C4-2B (cell line): ENCODE data around the gene LORICRIN.

ENCODE experiments used
- H3K27ac ChIP-seq: fragments of 450-650 bp; 2 replicates; pipeline ENCODE4 v1.5.1; 2017
- CTCF ChIP-seq: fragments of 450-650 bp; conservative IDR thresholded peaks from 2 replicates; pipeline ENCODE4 v1.5.1; 2017; ENCODE audit warnings: mild to moderate bottlenecking
- ZFX ChIP-seq: fragments of 450-650 bp; IDR thresholded peaks from 2 replicates; pipeline ENCODE4 v1.6.1; 2017

Gene LORICRIN

DNA sequence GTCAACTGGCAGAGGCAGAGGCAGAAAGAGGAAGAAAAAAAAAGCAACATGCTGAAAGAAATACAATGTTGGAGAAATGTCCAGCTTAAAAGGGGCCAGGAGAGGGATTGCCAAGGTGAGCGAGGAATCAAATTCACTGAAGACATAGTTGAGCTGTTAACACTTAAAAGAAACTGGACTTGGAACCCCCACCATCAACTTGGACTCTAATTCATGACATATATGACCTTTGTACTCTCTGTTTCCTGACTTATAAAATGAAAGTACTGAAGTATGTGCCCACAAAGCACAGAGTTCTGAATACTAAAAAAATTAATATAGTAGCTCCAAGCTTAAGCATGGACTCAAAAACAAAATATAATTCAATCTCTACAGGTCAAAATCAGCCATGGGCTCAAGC is 26.0 kb upstream of the LORICRIN start:
- TF ChIP-seq ZFX (no peak), CTCF (no peak)
- H3K27ac ChIP-seq = no peak overlapping the region

GRCh38 chr1:153238527-153238926 is 21.0 kb upstream of the LORICRIN start:
- TF ChIP-seq ZFX (no peak), CTCF (peak; percentile 27)
- no peak overlapping the region for H3K27ac ChIP-seq

DNA sequence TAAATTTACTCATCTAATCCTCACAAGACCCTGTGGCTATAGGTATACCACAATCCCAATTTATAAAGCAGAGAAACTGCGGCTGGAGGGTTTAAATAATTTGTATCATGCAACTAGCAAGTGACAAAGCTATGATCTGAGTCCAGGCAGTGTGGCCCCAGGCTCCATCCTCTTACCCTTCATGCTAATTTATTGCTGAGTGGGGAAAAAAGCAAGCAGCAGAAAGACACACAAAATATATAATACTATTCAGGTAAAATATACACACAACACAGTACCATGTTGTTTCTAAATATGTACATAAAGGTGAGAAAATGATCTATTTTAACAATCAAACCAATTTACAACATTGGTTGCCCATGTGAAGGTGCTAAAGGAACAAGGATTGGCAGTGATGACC is 17.3 kb upstream of the LORICRIN start:
- TF ChIP-seq CTCF (no peak), ZFX (no peak)
- H3K27ac ChIP-seq = no peak overlapping the region

GRCh38 chr1:153245466-153245865 is 14.0 kb upstream of the LORICRIN start:
- H3K27ac ChIP-seq = no peak overlapping the region
- TF ChIP-seq CTCF (no peak), ZFX (no peak)

DNA sequence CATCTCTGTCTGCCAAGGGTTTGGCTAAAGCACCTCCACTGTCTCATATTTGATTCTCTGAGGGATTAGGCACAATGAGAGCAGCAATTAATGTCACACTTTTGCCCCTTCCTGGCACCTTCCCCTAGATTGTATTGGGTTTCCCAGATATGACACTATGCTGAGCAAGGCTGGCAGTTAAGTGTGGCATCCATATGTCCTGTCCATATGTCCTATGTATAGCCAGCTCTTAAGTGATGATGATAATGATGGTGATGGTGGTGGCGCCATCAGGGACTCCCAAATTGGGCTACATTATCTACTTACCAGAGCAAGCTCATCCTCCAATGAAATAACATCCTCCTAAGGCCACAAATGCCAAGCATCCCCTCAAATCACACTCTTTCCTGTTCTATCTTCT is 13.5 kb upstream of the LORICRIN start:
- no peak for TF ChIP-seq ZFX
- no peak for TF ChIP-seq CTCF
- no peak overlapping the region for H3K27ac ChIP-seq

GRCh38 chr1:153246825-153247224 is 12.7 kb upstream of the LORICRIN start:
- TF ChIP-seq CTCF (no peak), ZFX (no peak)
- H3K27ac ChIP-seq = no peak overlapping the region

DNA sequence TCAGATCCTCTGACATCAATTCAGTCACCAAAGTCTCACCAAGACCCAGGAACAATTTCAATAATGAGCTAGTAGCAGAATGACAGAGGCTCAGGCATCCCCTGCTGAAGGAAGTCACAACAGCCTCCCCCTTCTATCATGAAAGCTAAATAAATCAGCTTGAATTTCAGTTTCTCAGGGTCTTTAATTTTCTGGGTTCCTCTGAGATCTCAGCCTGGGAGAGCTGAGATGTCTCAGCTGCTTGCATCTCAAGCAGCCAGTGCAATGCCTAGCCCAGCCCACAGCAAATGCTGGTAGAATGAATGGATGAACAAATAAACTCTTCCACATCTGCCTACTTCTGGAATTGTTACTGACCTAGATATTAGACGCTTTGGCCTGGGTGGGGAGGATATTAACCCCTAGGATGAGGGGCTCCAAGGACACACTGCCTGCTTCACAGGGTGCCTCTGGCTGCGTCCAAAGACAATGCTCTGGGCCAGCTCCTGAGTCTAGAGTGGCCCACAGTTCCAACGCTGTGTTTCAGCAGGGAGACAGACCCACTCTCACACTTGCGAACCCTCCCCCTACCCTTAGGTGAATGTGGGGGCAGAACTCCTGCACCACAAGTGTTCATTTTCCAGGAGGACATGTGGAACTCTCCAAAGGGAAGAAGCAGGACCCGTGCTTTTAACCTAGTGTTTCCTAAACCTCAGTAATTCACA is 11.2 kb upstream of the LORICRIN start:
- no peak overlapping the region for H3K27ac ChIP-seq
- TF ChIP-seq ZFX (no peak), CTCF (no peak)
